ENCODE results near the gene CPA1. TPM values are rescaled to one million over a fixed set of nuclear protein-coding genes. Genes with fewer than 3 reads are reported as not detected.
A peak's percentile ranks its signal among the peaks of the same experiment; 100 is the strongest.

Gene CPA1
- total and polyA plus RNA-seq, 5 experiments from 2014 or later, result 0.26 TPM; not detected in 4

DNA sequence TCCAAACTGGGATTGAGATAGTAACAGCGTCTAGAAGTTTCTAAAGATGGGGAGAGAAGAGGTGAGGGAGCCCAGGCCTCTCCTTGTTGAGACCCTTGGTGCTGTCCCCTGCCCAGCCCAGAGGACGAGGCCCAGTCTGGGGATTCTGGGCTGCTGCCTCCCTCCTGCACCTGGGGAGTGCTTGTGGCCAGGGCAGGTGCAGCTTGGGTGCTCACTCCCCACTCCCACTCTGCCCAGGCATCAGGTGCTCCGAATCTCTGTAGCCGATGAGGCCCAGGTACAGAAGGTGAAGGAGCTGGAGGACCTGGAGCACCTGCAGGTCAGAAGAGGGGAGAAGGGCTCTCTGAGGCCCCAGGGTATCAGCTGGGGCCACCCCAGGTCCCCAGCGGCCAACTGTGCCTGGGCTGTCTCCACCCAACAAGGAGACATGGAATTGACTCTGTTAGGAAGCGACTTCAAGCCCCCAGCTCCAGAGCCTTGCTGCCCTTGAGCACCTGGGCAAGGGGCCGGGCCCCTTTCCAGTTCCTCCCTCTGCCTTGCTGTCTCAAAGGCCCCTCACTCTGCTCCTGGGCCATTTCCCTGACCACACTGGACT is 664 bp downstream of the CPA1 start:
- no peak overlapping the region for H3K4me3 Mint-ChIP-seq
- no peaks in the 10 kb centered on the region for H3K27me3 Mint-ChIP-seq
- peak overlapping the region in 3 of 10 donors; percentile 47 to 83 (median 78) for H3K27ac Mint-ChIP-seq
- peaks cover 0 to 8% (median 6%) of the 10 kb centered on the region in 3 donors for H3K36me3 Mint-ChIP-seq
- peaks cover 0 to 12% (median 4%) of the 10 kb centered on the region in 4 donors for H3K4me1 Mint-ChIP-seq
- no peak for ATAC-seq
- peaks cover 0 to 11% (median 8%) of the 10 kb centered on the region in 9 donors for H3K9me3 Mint-ChIP-seq
- DNase-seq, result no peak
- POLR2A ChIA-PET, result interaction anchor here (0.6 kb wide), 1 partner anchor 309 kb away, joined by 3 read pairs; no protein-coding TSS in a partner anchor

GRCh38 chr7:130381468-130382312 is 1.4 kb downstream of the CPA1 start:
- Mint-ChIP-seq H3K4me1 (peaks cover 0 to 13% (median 4%) of the 10 kb centered on the region in 4 donors), H3K9me3 (peaks cover 0 to 4% (median 1%) of the 10 kb centered on the region in 9 donors), H3K27me3 (no peaks in the 10 kb centered on the region), H3K36me3 (peaks cover 0 to under 1% (median 0%) of the 10 kb centered on the region in 3 donors), H3K27ac (peak overlapping the region in 2 of 10 donors; percentile 3 to 83), H3K4me3 (no peak overlapping the region)
- POLR2A ChIA-PET, result interaction anchor here (0.6 kb wide), 2 partner anchors 105 to 309 kb away, joined by 3 to 4 read pairs; no protein-coding TSS in a partner anchor
- ATAC-seq (no peak), DNase-seq (no peak)

- H3K4me3 Mint-ChIP-seq, result no peak overlapping the region
- H3K4me1 Mint-ChIP-seq, result peaks cover 0 to 15% (median 7%) of the 10 kb centered on the region in 4 donors
- peaks cover 0 to 2% (median 0%) of the 10 kb centered on the region in 3 donors for H3K36me3 Mint-ChIP-seq
- H3K9me3 Mint-ChIP-seq, result no peaks in the 10 kb centered on the region
- no peak for ATAC-seq
- DNase-seq, result no peak
- POLR2A ChIA-PET, result interaction anchor here (0.7 to 2.4 kb wide), 3 partner anchors 10 to 91 kb away, joined by 3 to 9 read pairs (median 4); no protein-coding TSS in a partner anchor
- H3K27ac Mint-ChIP-seq, result no peak overlapping the region
- H3K27me3 Mint-ChIP-seq, result no peaks in the 10 kb centered on the region
These were observed 3.1 kb downstream of the CPA1 start for GRCh38 chr7:130383187-130383980.

DNA sequence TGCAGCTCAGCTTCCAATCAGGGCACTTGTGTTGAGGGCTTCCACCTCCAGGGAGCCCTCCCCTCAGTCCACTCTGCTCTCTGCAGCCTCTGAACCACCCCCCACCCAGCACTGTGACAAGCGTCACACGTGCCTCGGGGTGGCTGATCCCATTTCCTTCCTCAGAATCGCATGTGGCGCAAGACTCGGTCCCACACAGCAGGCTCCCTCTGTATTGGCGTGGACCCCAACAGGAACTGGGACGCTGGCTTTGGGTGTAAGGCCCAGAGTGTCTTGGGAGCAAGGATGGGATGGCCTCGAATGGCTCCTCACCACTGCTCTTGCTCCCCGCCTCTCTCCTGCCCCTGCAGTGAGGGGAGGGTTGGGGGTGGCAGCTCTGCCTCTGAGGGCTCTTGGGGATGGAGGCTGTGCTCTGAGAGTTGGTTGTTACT is 4.1 kb downstream of the CPA1 start:
- Mint-ChIP-seq H3K27me3 (no peaks in the 10 kb centered on the region), H3K9me3 (peaks cover 0 to 2% (median 0%) of the 10 kb centered on the region in 9 donors), H3K27ac (peak overlapping the region in 1 of 10 donors; percentile 41), H3K4me3 (no peak overlapping the region), H3K4me1 (peaks cover 0 to 14% (median 5%) of the 10 kb centered on the region in 4 donors), H3K36me3 (peaks cover 0 to 2% (median 0%) of the 10 kb centered on the region in 3 donors)
- POLR2A ChIA-PET, result interaction anchor here (1.5 to 2.4 kb wide), 2 partner anchors 9 to 10 kb away, joined by 4 to 9 read pairs; no protein-coding TSS in a partner anchor
- ATAC-seq (no peak), DNase-seq (no peak)

GRCh38 chr7:130384841-130385599 is 4.7 kb downstream of the CPA1 start:
- no peak overlapping the region for H3K4me3 Mint-ChIP-seq
- peak overlapping the region in 2 of 10 donors; percentile 13 to 22 for H3K27ac Mint-ChIP-seq
- H3K9me3 Mint-ChIP-seq, result peaks cover 0 to 2% (median 0%) of the 10 kb centered on the region in 9 donors
- peaks cover 0 to 14% (median 5%) of the 10 kb centered on the region in 4 donors for H3K4me1 Mint-ChIP-seq
- DNase-seq, result no peak
- peaks cover 0 to 2% (median 0%) of the 10 kb centered on the region in 3 donors for H3K36me3 Mint-ChIP-seq
- POLR2A ChIA-PET, result interaction anchor here (2.4 kb wide), 1 partner anchor 9 kb away, joined by 9 read pairs; no protein-coding TSS in a partner anchor
- ATAC-seq, result no peak
- H3K27me3 Mint-ChIP-seq, result no peaks in the 10 kb centered on the region

DNA sequence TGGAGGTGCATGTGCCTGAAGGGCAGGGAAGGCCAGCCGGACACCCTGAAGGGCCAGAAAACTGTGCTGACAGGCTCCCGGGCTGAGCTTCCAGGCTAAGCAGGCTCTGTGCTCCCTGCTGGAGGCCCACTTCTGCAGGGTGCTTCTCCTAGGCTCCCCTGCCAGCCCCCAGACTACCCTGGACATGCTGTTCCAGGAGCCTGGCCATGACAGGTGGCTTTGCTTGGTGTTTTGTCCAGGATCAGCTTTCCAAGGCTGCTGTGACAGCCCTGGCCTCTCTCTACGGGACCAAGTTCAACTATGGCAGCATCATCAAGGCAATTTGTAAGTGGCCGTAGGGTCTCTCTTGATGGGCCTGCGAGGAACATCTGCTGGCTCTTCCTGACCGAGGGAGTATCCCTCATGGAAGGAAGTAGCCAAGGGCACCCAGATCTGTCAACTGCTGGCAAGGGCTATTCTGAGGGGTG is 5.3 kb downstream of the CPA1 start:
- H3K27ac Mint-ChIP-seq, result peak overlapping the region in 1 of 10 donors; percentile 59
- ATAC-seq (no peak), DNase-seq (no peak)
- H3K27me3 Mint-ChIP-seq, result no peaks in the 10 kb centered on the region
- POLR2A ChIA-PET, result interaction anchor here (0.6 to 2.4 kb wide), 2 partner anchors 9 to 59 kb away, joined by 6 to 9 read pairs; no protein-coding TSS in a partner anchor
- peaks cover 0 to 2% (median 0%) of the 10 kb centered on the region in 9 donors for H3K9me3 Mint-ChIP-seq
- H3K4me1 Mint-ChIP-seq, result peaks cover 0 to 14% (median 4%) of the 10 kb centered on the region in 4 donors
- no peak overlapping the region for H3K4me3 Mint-ChIP-seq
- peaks cover 0 to 2% (median 0%) of the 10 kb centered on the region in 3 donors for H3K36me3 Mint-ChIP-seq

GRCh38 chr7:130386876-130387275 is 6.6 kb downstream of the CPA1 start:
- peaks cover 0 to 2% (median 0%) of the 10 kb centered on the region in 9 donors for H3K9me3 Mint-ChIP-seq
- ATAC-seq, result no peak
- H3K4me1 Mint-ChIP-seq, result peaks cover 0 to 12% (median 3%) of the 10 kb centered on the region in 4 donors
- H3K36me3 Mint-ChIP-seq, result peaks cover 0 to 2% (median 0%) of the 10 kb centered on the region in 3 donors
- POLR2A ChIA-PET, result no interaction called here
- no peak overlapping the region for H3K4me3 Mint-ChIP-seq
- peak overlapping the region in 1 of 10 donors; percentile 13 for H3K27ac Mint-ChIP-seq
- DNase-seq, result no peak
- H3K27me3 Mint-ChIP-seq, result no peaks in the 10 kb centered on the region

DNA sequence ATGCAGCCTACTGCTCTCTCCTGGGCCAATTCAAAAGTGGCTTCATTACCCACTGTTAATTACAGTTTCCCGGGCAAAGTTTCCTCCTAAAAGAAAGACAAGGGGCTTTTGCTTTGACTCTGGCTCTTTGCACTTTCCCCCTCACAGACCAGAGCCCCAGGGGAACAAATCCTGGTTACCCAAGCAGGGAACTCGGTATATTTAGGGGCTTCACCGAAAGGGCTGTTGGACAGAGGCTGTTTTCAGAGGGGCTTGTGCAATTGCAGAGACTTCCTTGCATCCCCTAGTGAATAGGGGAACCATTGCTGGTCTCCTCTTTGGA is 7.0 kb downstream of the CPA1 start:
- Mint-ChIP-seq H3K9me3 (peaks cover 0 to 2% (median 0%) of the 10 kb centered on the region in 9 donors), H3K27ac (no peak overlapping the region), H3K4me3 (no peak overlapping the region), H3K36me3 (peaks cover 0 to 2% (median 0%) of the 10 kb centered on the region in 3 donors), H3K4me1 (peaks cover 0 to 11% (median 5%) of the 10 kb centered on the region in 4 donors), H3K27me3 (no peaks in the 10 kb centered on the region)
- DNase-seq (no peak), ATAC-seq (no peak)
- POLR2A ChIA-PET, result interaction anchor here (1.0 kb wide), 1 partner anchor 8 kb away, joined by 4 read pairs; no protein-coding TSS in a partner anchor

DNA sequence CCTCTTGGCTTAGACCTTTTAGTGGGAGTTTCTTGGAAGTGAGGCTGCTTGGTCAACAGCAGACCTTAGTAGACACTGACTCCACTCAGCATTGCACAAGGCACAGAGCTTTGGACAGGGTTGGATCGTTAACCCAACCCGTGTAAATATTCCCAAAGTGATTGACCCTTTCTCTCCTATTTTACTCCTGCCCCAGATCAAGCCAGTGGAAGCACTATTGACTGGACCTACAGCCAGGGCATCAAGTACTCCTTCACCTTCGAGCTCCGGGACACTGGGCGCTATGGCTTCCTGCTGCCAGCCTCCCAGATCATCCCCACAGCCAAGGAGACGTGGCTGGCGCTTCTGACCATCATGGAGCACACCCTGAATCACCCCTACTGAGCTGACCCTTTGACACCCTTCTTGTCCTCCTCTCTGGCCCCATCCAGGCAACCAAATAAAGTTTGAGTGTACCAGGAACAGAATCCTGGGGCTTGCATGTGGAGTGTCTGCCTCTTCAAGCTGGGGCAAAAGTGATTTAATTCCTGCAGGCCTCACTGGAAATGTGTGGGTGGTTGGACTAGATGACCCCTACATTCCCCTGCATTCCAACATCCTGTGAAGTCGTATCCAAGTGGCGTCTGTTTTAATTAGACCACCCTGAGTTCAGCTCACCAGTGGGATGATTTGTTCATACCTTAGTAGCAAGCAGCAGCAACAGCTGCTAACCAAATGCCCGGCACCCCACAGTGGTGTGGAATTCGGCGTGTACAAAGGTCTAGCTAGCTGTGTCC is 7.5 kb downstream of the CPA1 start:
- H3K27ac Mint-ChIP-seq, result peak overlapping the region in 3 of 10 donors; percentile 29 to 71 (median 35)

DNA sequence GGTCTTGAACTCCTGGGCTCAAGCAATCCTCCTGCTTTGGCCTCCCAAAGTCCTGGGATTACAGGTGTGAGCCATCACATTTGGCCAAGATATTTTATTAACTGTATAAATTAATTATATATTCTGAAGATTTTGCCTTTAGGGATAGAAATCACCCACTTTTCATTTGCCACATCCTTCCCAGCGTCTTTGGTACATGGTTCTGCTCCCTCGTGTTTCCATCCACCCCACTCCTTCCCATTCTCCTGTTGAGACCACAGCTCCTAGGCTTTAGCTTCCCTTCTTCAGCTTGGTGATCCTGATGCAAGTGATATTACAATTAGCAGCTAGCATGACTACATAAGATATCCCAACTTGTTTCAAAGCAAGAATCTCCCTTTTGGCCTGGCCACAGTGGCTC is 8.4 kb downstream of the CPA1 start:
- H3K9me3 Mint-ChIP-seq, result peaks cover 0 to 2% (median 0%) of the 10 kb centered on the region in 9 donors
- no peak overlapping the region for H3K4me3 Mint-ChIP-seq
- peaks cover 5 to 23% (median 13%) of the 10 kb centered on the region in 4 donors for H3K4me1 Mint-ChIP-seq

More for the DNA sequence above, 7.5 kb downstream of the CPA1 start:
- POLR2A ChIA-PET, result interaction anchor here (0.7 to 1.1 kb wide), 3 partner anchors 9 to 76 kb away, joined by 3 to 4 read pairs (median 3); no protein-coding TSS in a partner anchor
- H3K4me3 Mint-ChIP-seq, result no peak overlapping the region
- DNase-seq, result no peak
- peaks cover 0 to 2% (median 0%) of the 10 kb centered on the region in 3 donors for H3K36me3 Mint-ChIP-seq
- H3K9me3 Mint-ChIP-seq, result peaks cover 0 to 2% (median 0%) of the 10 kb centered on the region in 9 donors
- H3K27me3 Mint-ChIP-seq, result no peaks in the 10 kb centered on the region
- no peak for ATAC-seq
- peaks cover 0 to 16% (median 9%) of the 10 kb centered on the region in 4 donors for H3K4me1 Mint-ChIP-seq

More for the DNA sequence above, 8.4 kb downstream of the CPA1 start:
- DNase-seq (no peak), ATAC-seq (no peak)
- POLR2A ChIA-PET, result interaction anchor here (0.7 to 1.1 kb wide), 2 partner anchors 10 to 30 kb away, joined by 3 to 7 read pairs; no protein-coding TSS in a partner anchor
- Mint-ChIP-seq H3K36me3 (peaks cover 0 to 2% (median 0%) of the 10 kb centered on the region in 3 donors), H3K27me3 (no peaks in the 10 kb centered on the region), H3K27ac (no peak overlapping the region)

Data from naive thymus-derived CD8-positive, alpha-beta T cell (primary cell).